ENCODE measurements around the gene ETFRF1.
A peak's percentile ranks its signal among the peaks of the same experiment; 100 is the strongest.

ETFRF1 gene

DNA sequence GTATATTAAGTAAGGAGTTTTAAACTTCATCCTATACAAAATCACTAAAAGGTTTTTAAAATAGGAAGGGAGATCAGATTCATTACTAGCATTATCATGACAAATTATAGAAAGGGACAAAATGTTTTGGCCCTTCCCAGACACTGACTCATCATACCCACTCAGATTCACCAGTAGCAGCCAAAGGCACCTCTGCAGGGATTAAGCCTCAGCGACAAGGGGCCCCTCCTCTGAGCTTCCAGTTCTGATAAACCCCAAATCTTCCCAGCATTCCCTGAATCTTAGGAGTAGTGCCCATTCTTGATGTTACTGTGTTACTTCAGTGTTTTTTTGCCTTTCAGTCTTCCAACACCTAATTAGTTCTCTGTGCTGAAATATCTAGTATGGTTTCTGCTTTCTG lies 41.2 kb downstream of the ETFRF1 start:
- no peaks in the 10 kb centered on the region for H3K9me3 ChIP-seq (ENCODE audit: control insufficient read depth, low read length)
- H3K36me3 ChIP-seq (ENCODE audit: control insufficient read depth, insufficient read depth, low read length, severe bottlenecking), result peaks cover 18% of the 10 kb centered on the region
- H3K9ac ChIP-seq (ENCODE audit: low read length), result no peak overlapping the region
- H3K4me1 ChIP-seq (ENCODE audit: control insufficient read depth, insufficient read depth, low read length), result peaks cover 13% of the 10 kb centered on the region
- DNase-seq (ENCODE audit: low read depth), result peak; percentile 50
- H3K27me3 ChIP-seq (replicated peaks; ENCODE audit: control insufficient read depth, insufficient read depth, low read length), result no peaks in the 10 kb centered on the region
- H3K4me3 ChIP-seq (ENCODE audit: low read length), result peak overlapping the region; percentile 18

DNA sequence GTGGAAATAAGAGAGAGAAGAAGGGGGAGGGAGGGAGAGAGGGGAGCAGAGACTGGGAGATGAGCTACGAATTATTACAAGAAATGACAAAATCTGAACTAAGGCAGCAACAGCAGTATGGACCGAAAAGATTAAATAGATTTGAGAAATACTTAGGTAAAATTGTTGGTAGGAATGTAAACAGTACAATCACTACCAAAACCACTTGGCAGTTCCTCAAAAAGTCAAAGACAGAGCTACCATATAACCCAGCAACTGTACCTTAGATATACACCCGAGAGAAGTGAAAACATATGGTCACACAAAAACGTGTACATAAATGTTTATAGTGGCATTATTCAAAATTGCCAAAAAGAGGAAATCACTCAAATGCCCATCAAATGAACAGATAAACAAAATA lies 41.6 kb downstream of the ETFRF1 start:
- Histone ChIP-seq H3K27me3 (replicated peaks; ENCODE audit: control insufficient read depth, insufficient read depth, low read length) (no peaks in the 10 kb centered on the region), H3K36me3 (ENCODE audit: control insufficient read depth, insufficient read depth, low read length, severe bottlenecking) (peaks cover 18% of the 10 kb centered on the region), H3K4me1 (ENCODE audit: control insufficient read depth, insufficient read depth, low read length) (peaks cover 17% of the 10 kb centered on the region), H3K4me3 (ENCODE audit: low read length) (peak overlapping the region; percentile 18), H3K9ac (ENCODE audit: low read length) (no peak overlapping the region), H3K9me3 (ENCODE audit: control insufficient read depth, low read length) (no peaks in the 10 kb centered on the region)
- DNase-seq (ENCODE audit: low read depth), result no peak

DNA sequence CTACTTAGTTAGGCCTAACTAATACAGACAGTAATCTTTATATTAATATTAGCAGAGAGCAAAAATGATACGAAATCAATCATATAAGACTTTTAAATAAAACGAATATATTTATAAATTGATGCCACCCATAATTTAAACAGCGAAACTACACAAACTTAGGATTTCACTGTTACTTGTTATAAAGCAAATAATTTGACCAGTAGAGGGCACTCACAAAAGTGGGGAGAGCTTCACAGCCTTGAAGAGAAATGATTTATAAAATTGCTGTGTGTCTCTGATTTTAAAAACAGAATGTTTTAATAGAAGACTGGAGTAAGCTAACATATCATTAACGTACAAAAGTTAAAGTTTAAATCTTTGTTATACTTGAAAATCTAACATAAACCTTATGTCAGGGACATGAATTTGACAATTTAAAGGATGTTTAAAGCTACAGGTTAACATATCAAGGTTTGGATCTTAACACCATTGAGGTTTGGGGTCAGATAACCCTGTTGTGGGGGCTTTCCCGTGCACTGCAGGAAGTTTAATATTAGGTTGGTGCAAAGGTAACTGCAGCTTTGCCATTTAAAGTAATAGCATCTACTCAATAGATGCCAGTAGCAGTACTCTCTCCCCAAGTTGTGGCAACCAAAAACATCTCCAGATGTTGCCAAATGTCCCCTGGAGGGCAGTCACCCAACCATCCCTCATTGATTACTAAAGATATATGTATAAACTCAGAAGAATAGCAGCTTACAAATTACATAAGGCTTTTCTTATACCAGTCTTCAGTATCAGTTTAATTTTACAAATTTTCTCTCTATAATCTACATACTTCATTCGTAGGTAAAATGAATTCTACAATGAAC lies 46.4 kb downstream of the ETFRF1 start:
- H3K27me3 ChIP-seq (replicated peaks; ENCODE audit: control insufficient read depth, insufficient read depth, low read length), result no peaks in the 10 kb centered on the region
- H3K9ac ChIP-seq (ENCODE audit: low read length), result peak overlapping the region; percentile 38
- peaks cover 19% of the 10 kb centered on the region for H3K36me3 ChIP-seq (ENCODE audit: control insufficient read depth, insufficient read depth, low read length, severe bottlenecking)
- H3K4me3 ChIP-seq (ENCODE audit: low read length), result no peak overlapping the region
- H3K4me1 ChIP-seq (ENCODE audit: control insufficient read depth, insufficient read depth, low read length), result peaks cover 8% of the 10 kb centered on the region
- DNase-seq (ENCODE audit: low read depth), result peak; percentile 91
- H3K9me3 ChIP-seq (ENCODE audit: control insufficient read depth, low read length), result no peaks in the 10 kb centered on the region

DNA sequence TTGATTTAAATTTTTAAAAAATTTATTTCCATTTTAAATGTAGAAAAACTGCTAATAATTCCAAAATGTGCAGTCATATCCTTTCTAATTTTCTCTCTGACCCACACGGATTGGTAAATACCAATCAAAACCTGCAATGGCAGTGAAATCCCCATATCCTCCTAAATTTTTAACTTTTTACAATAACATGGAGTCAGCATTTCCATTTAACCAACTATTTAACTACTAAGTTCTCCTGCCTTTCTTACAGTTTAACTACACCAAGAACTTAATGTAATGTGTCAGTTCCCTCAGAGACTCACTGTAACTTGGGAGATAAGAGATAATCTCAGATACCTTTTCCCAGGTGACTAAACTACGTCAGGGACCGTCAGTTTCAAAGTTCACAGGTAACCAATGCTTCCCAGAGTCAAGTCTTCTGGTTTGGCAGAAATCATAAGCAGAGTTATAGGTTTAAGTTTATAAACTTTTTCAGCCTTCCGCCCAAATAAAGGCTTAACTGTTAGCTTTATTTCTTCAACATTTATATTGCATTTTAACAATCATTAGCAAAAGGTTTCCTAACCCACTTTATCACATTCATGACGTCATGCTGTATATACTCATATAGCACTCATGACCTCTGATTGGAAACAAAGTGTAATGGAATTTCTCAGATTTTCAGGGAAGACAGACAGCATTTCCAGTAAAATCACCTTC lies 48.1 kb downstream of the ETFRF1 start:
- Histone ChIP-seq H3K9me3 (ENCODE audit: control insufficient read depth, low read length) (no peaks in the 10 kb centered on the region), H3K27me3 (replicated peaks; ENCODE audit: control insufficient read depth, insufficient read depth, low read length) (no peaks in the 10 kb centered on the region), H3K9ac (ENCODE audit: low read length) (no peak overlapping the region), H3K36me3 (ENCODE audit: control insufficient read depth, insufficient read depth, low read length, severe bottlenecking) (peaks cover 19% of the 10 kb centered on the region), H3K4me1 (ENCODE audit: control insufficient read depth, insufficient read depth, low read length) (peaks cover 8% of the 10 kb centered on the region), H3K4me3 (ENCODE audit: low read length) (no peak overlapping the region)
- DNase-seq (ENCODE audit: low read depth), result no peak

DNA sequence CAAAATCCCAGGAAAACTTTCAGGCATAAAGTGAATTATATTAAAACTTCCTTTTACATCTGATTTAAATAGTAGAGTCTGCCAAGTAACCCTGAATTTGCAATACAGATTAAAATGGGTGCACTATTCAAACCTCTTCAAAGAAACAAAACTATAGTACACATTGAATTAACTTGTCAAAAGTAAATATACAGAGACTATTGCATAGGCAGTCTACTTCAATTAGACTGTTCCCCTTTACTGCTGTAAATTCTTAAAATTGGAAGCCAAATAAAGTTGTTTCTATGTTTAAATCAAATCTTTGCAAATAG lies 48.6 kb downstream of the ETFRF1 start:
- H3K36me3 ChIP-seq (ENCODE audit: control insufficient read depth, insufficient read depth, low read length, severe bottlenecking), result peaks cover 17% of the 10 kb centered on the region
- peaks cover 8% of the 10 kb centered on the region for H3K4me1 ChIP-seq (ENCODE audit: control insufficient read depth, insufficient read depth, low read length)
- no peak for DNase-seq (ENCODE audit: low read depth)
- no peaks in the 10 kb centered on the region for H3K27me3 ChIP-seq (replicated peaks; ENCODE audit: control insufficient read depth, insufficient read depth, low read length)
- H3K9ac ChIP-seq (ENCODE audit: low read length), result no peak overlapping the region
- H3K9me3 ChIP-seq (ENCODE audit: control insufficient read depth, low read length), result no peaks in the 10 kb centered on the region
- H3K4me3 ChIP-seq (ENCODE audit: low read length), result no peak overlapping the region

DNA sequence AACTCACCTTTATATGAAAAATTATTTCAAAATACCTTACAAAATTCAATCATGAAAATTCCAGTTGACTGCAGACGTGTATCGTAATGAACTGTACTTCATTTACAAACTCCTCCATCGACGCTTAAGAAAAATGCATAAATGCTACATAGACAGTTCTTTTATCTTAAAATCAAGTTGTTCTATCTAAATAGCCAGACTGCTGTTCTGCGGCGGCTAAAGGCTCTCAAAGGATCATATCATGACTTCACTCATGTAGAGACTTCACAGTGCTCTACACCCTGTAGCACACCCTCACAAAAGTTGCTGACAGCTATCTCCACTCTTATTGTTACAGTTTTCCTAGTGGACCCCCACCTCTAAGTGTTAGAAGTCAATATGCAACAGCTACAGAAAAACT lies 50.5 kb downstream of the ETFRF1 start:
- H3K4me1 ChIP-seq (ENCODE audit: control insufficient read depth, insufficient read depth, low read length), result peaks cover 13% of the 10 kb centered on the region
- DNase-seq (ENCODE audit: low read depth), result no peak
- no peak overlapping the region for H3K9ac ChIP-seq (ENCODE audit: low read length)
- peaks cover 10% of the 10 kb centered on the region for H3K36me3 ChIP-seq (ENCODE audit: control insufficient read depth, insufficient read depth, low read length, severe bottlenecking)
- no peaks in the 10 kb centered on the region for H3K9me3 ChIP-seq (ENCODE audit: control insufficient read depth, low read length)
- H3K4me3 ChIP-seq (ENCODE audit: low read length), result no peak overlapping the region
- no peaks in the 10 kb centered on the region for H3K27me3 ChIP-seq (replicated peaks; ENCODE audit: control insufficient read depth, insufficient read depth, low read length)

DNA sequence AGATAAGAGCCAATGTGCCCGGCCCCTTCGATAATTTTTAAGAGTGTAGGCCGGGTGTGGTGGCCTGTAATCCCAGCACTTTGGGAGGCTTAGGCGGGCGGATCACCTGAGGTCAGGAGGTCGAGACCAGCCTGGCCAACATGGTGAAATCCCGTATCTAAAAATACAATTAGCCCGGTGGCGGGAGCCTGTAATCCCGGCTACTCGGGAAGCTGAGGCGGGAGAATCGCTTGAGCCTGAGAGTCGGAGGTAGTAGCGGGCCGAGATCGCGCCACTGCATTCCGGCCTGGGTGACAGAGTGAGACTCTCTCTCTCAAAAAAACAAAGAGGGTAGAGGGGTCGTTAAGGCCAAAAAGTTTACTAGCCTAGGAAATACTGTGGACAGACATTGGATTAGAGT lies 53.1 kb downstream of the ETFRF1 start:
- Histone ChIP-seq H3K4me1 (ENCODE audit: control insufficient read depth, insufficient read depth, low read length) (peaks cover 9% of the 10 kb centered on the region), H3K27me3 (replicated peaks; ENCODE audit: control insufficient read depth, insufficient read depth, low read length) (no peaks in the 10 kb centered on the region), H3K9ac (ENCODE audit: low read length) (no peak overlapping the region), H3K4me3 (ENCODE audit: low read length) (no peak overlapping the region), H3K9me3 (ENCODE audit: control insufficient read depth, low read length) (no peaks in the 10 kb centered on the region), H3K36me3 (ENCODE audit: control insufficient read depth, insufficient read depth, low read length, severe bottlenecking) (peaks cover 6% of the 10 kb centered on the region)
- no peak for DNase-seq (ENCODE audit: low read depth)

DNA sequence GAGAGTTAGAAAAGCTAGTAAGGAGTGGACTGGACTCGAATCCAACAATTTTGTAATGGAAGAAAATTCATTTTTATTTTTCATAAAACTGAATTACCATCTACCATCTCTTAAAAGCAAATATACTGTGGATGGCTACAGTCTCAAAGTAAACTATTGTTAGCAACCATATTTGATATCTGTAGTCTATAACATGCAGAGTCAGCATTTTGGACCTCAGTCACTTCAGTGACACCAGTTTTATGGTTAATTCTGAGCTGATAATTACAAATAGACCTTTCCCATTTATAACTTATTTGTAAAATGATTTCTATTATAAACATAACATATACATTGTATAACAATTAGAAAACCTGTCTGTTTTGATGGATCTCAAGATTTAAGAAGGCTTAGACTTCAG lies 53.7 kb downstream of the ETFRF1 start:
- H3K36me3 ChIP-seq (ENCODE audit: control insufficient read depth, insufficient read depth, low read length, severe bottlenecking), result peaks cover 6% of the 10 kb centered on the region
- DNase-seq (ENCODE audit: low read depth), result no peak
- H3K27me3 ChIP-seq (replicated peaks; ENCODE audit: control insufficient read depth, insufficient read depth, low read length), result no peaks in the 10 kb centered on the region
- no peak overlapping the region for H3K9ac ChIP-seq (ENCODE audit: low read length)
- peaks cover 9% of the 10 kb centered on the region for H3K4me1 ChIP-seq (ENCODE audit: control insufficient read depth, insufficient read depth, low read length)
- H3K4me3 ChIP-seq (ENCODE audit: low read length), result no peak overlapping the region
- H3K9me3 ChIP-seq (ENCODE audit: control insufficient read depth, low read length), result no peaks in the 10 kb centered on the region

DNA sequence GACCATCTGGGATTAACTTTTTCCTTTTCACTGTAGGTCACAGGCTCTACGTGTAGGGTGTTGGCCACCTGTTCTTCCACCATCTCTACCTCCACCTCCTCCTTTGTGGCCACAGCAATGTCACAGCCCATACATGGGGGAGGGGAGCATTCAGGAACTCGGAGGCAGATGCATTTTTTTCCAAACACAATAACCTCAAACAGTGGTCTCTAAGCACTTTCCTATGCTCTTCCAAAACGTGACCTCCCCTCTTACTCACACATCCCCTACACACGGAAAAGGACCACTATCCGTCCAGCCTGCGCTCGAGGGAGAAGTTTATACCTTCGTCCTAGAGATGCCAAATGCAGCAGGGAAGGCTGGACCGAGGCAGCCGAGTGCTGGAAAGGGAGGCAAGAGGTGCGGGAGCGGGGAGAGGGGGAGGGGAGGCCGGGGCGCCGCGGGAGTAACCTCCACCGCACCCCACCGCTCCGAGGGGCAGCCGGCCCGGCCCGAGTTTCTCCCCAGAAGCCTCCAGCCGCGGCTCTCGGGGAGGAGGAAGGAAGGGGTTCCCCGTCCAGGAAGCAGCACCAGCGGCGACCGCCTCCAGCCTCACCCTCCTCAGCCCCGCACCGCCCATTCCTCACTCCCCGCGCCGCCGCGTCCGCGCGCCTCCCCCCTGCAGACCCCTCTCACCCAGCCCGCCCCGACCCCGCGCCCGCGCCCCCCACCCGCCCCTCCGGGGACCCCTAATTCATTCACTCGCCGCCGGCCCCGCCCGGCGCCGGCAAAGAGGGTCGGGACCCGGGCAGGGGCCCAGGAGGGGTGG lies 55.1 kb downstream of the ETFRF1 start:
- Histone ChIP-seq H3K4me3 (ENCODE audit: low read length) (peak overlapping the region; percentile 87), H3K9me3 (ENCODE audit: control insufficient read depth, low read length) (no peaks in the 10 kb centered on the region), H3K4me1 (ENCODE audit: control insufficient read depth, insufficient read depth, low read length) (peaks cover 9% of the 10 kb centered on the region), H3K36me3 (ENCODE audit: control insufficient read depth, insufficient read depth, low read length, severe bottlenecking) (no peaks in the 10 kb centered on the region), H3K9ac (ENCODE audit: low read length) (peak overlapping the region; percentile 89), H3K27me3 (replicated peaks; ENCODE audit: control insufficient read depth, insufficient read depth, low read length) (no peaks in the 10 kb centered on the region)
- peak; percentile 62 for DNase-seq (ENCODE audit: low read depth)

DNA sequence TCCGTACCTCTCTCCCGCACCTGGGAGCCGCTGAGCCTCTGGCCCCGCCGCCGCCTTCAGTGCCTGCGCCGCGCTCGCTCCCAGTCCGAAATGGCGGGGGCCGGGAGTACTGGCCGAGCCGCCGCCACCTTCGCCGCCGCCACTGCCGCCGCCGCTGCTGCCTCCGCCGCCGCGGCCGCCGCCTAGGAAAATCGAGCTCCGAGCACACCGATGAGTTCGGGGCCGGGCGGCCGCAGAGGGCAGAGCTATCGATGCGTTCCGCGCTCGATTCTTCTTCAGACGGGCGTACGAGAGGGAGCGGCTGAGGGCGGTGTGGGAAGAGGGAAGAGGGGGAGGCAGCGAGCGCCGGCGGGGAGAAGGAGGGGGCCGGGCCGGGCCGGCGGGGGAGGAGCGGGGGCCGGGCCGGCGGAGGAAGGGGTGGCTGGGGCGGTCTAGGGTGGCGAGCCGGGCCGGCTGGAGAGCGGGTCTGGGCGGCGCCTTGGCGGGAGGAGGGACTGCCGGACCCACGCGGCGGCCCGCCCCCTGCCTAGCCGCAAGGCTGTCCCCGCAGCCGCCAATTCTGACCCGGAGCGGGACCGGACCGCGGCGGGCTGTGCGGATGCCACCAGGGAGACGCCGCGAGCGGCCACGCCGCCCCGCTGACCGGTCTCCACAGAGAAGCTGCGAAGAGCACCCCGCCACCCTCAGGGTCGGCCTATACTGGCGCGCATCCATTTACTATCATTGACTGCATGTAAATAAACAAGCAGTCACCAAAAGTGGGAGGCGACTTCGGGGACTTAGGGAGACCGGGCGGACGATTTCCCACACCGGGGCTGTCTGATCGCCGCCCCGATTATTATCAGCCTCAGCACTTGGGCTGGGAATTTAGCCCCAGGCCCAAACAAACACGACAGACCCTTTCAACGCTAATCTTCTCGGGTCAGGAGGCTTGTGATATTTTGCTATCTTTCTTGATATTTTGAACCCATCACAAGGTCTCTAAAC lies 56.0 kb downstream of the ETFRF1 start, which contains the start of gene KRAS:
KRAS (minus strand) TSS at position 186 of the 987 bp plus-strand sequence.
- DNase-seq (ENCODE audit: low read depth), result peak; percentile 100
- H3K9ac ChIP-seq (ENCODE audit: low read length), result peak within 1 kb of the TSS; percentile 89

More for the DNA sequence above, 56.0 kb downstream of the ETFRF1 start, which contains the start of gene KRAS:
- Histone ChIP-seq H3K27me3 (replicated peaks; ENCODE audit: control insufficient read depth, insufficient read depth, low read length) (no peaks in the 10 kb centered on the region), H3K9me3 (ENCODE audit: control insufficient read depth, low read length) (no peaks in the 10 kb centered on the region), H3K4me3 (ENCODE audit: low read length) (peak within 1 kb of the TSS; percentile 91), H3K36me3 (ENCODE audit: control insufficient read depth, insufficient read depth, low read length, severe bottlenecking) (no peaks in the 10 kb centered on the region), H3K4me1 (ENCODE audit: control insufficient read depth, insufficient read depth, low read length) (peaks cover 9% of the 10 kb centered on the region)
